Esophagus muscularis mucosa (tissue), 2 donors: ENCODE measurements around the gene IRAG1.

ENCODE experiments used
- POLR2A ChIP-seq: fragments of 450-650 bp; IDR thresholded peaks from one replicate; pipeline ENCODE4 v1.6.1; 2017; ENCODE audit warnings: antibody characterized with exemption, moderate library complexity, mild to moderate bottlenecking, low read depth
- POLR2AphosphoS5 ChIP-seq, 2 donors: sonication (generic); formaldehyde crosslinking; IDR thresholded peaks; one replicate each; pipeline ENCODE4 v1.6.1; 2017; ENCODE audit warnings: antibody characterized with exemption in 2 of 2

- no peak for TF ChIP-seq POLR2A
- TF ChIP-seq POLR2AphosphoS5 (IDR thresholded peaks at IDR 0.05): peak in 1 of 2 donors; percentile 24
These were observed 24.1 kb downstream of the IRAG1 start for GRCh38 chr11:10669258-10670033.
